Stimulated activated CD4-positive, alpha-beta T cell treated with anti-CD3 and anti-CD28 coated beads, TNF-alpha, amount 100 ng/mL, for 1 hour (primary cell): ENCODE data around the gene ZNF516.

ENCODE experiments used
- DNase-seq, 3 donors: peaks; one replicate each; pipeline ENCODE4 v3.0.0-alpha.2; 2020; ENCODE audit warnings: low read depth in 3 of 3, low spot score in 1 of 3

The ZNF516 gene

DNA sequence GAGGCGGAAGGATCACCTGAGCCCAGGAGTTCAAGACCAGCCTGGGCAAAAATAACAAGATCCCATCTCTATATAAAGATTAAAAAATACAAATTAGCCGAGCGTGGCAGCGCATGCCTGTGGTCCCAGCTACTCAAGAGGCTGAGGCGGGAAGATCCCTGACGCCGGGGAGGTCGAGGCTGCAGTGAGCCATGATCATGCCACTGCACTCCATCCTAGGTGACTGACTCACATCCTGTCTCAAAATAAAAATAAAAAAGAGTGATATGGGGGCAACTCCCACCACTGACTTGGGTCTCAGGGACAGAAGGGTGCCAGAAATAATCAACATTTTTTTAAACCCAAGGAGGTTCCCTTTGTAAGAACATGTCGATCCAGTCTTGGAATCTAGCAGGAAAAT lies 37.6 kb downstream of the ZNF516 start:
- no peak for DNase-seq

GRCh38 chr18:76456823-76457222 lies 38.2 kb downstream of the ZNF516 start:
- no peak for DNase-seq

- no peak for DNase-seq
These were observed 38.9 kb downstream of the ZNF516 start for GRCh38 chr18:76456018-76456750.

- no peak for DNase-seq
These were observed 39.9 kb downstream of the ZNF516 start for GRCh38 chr18:76455003-76455676.

DNA sequence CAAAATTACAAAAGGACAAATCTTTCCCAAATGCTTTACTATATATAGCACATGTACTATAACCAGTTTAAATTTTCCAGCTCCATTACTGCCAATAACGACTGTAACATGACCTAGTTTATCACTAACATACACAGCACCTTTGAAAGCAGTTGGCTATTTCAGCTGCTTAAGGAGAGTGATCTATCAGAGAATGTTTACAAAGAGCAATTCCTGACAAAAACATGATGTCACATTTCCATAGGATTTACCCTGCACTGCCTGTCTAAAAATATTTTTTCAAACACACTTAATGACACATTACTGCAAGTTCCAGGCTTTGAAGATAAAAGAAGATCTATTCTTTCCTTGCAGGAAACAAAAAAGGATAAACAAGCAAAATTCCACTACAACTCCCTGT lies 40.6 kb downstream of the ZNF516 start:
- no peak for DNase-seq

DNA sequence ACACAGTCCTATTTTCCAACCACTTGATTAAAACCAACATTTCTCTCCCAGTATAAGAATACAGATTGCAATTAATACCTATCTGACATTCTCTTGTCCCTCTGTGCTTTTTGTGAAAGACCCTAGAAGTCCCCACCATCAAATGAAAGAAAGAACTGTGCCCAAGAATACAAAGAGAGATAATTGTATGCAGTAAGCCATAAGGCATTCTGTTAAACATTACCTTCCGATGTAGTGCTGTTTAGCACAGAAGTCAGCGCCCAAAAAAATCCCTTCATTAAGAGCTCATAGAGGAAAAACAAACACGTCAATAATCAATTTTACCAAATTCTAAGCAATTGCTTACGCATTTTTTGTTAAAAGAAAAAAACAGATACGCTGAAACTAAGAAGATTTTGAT lies 41.1 kb downstream of the ZNF516 start:
- DNase-seq, result no peak

DNA sequence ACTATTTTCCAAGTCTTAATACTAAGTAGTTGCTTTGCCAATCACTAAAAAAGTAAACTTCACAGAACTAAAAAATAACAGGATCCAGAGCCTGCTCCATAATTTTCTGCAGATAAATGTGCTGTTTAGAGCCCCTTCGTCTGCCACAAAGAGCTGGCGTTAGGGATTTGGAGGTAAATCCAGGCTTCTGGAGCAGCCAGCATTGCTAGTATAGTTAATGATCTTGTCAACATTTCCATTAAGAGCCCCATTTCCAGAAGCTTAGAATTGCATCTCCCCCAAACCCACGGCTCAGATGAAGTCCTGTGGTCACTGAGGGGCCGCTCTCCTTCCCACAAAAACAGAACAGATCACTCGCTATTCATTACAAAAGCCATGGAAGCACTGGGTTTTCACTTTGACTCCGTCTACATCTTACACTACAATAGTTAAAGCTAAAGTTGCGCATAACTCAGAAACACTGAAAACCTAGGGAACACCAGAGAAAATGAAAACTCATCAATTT lies 41.9 kb downstream of the ZNF516 start:
- DNase-seq, result no peak

DNA sequence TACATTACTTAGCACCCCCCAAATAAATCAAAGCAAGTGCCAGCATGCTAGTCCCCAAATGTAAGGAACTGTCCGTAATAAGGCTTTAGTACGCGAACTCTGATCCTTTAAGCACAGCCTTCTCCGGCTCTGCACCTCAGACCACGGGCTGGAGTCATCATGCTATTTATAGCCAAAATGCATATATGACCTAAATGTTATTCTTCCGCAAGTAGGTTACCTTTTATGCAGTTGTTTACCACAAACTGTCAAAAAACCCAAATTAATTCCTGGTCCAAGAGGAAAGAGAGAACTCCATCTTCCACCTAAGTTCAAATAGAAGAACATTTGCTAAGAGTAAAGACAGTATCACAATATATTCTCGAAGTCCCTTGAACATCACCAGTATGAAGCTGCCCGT lies 42.7 kb downstream of the ZNF516 start:
- no peak for DNase-seq

DNA sequence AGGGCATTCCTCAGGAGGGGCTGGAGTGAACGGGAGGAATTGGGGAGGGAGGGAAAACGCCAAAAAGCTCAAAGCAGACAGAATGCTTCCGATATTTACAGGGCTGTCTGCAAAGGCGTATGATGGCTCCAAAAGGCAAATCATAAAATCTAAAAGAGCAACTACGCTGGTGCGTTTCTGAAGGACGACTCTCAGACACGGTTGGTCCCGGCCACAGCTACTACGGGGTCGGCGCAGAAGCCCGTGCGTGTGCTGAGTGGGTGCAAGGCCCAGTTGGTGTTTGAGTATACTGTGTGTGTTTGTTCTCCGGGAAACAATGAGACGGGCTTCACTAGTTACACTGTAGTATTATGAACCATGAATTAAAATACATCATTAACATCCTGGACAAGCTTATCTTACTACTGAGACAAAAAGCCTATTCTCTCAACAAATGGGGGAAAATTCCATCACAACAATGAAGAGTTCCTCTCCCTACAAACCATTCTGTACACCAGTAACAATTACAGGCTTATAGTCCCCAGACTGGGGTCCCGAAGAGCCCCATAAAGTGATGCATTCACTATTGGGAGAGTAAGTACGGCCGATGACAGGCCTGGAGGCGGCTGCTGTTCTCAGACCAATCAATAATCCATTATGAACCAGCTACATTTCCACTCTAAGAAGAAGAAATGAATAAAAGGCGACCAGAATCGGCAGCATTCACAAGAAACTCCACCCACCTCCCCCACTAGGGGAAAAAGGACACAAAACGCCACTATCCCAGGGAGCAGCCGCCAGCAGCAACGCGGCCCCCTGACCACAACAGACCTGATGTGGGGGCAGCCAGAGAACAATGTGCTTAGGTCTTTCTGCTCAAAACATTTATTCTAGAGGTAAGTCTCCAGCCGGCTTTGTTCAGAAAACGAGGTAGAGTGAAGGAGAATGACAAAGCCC lies 43.4 kb downstream of the ZNF516 start:
- no peak for DNase-seq

DNA sequence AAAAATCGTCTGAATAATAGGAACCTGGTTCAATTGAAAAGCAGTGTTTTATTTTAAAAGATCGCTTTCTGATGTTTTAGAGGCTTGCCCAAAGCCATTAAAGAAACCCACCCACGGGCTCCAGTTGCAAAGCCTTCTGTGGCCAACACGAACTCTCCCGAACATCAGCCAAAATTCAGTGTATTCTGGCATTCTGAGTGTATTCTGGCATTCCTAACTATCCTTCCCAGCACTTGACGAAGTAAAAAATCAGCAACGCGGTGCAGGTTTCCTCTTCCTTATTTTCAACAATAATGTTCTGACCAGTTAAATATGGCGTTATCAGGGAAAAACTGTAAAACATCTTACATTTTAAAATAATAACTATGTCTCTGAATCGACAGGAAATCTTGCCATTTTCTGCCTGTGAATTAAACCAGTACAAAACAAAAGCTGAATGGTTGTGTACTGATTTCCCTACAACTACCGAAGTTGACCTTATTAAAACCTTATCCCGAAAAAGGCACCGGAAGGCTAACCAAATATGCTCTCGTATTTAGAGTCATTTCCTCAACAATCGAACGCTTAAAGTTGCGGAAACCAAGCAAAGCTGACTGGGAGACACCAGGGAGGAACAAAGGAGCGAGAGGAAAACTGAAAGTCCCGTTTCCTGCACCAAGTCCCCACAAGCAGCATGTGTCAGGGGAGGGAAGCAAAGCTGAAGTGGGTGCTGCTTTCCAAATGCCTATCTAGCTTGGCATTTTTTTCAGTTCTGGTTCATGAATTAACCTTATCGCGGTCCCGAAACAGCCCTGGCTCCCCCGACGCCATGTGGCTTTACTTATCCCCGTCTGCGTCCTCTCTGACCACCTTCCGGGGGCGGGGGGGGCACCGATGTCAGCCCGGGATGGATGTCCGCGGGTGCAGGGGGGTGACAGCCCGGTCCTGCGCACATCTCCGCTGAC lies 44.3 kb downstream of the ZNF516 start:
- no peak for DNase-seq

DNA sequence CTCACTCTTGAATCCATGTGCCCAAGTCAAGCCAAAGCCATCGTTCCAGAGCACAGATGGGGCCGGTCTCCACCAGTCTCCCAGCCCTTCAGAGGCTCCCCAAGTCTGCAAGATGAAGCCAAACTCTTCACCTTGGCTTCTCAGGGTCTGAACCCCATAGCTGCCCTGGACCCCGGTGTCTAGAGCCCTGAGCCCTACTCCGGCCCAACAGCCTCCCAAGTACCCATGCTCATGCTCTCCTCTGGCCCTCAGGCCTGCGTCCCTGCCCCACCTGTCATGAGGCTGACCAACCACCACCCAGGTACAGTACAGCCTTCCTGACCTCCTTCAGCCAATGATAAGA lies 46.0 kb downstream of the ZNF516 start:
- DNase-seq, result no peak

- DNase-seq, result no peak
These were observed 46.6 kb downstream of the ZNF516 start for GRCh38 chr18:76448256-76449110.

GRCh38 chr18:76447258-76447890 lies 47.7 kb downstream of the ZNF516 start:
- no peak for DNase-seq

DNA sequence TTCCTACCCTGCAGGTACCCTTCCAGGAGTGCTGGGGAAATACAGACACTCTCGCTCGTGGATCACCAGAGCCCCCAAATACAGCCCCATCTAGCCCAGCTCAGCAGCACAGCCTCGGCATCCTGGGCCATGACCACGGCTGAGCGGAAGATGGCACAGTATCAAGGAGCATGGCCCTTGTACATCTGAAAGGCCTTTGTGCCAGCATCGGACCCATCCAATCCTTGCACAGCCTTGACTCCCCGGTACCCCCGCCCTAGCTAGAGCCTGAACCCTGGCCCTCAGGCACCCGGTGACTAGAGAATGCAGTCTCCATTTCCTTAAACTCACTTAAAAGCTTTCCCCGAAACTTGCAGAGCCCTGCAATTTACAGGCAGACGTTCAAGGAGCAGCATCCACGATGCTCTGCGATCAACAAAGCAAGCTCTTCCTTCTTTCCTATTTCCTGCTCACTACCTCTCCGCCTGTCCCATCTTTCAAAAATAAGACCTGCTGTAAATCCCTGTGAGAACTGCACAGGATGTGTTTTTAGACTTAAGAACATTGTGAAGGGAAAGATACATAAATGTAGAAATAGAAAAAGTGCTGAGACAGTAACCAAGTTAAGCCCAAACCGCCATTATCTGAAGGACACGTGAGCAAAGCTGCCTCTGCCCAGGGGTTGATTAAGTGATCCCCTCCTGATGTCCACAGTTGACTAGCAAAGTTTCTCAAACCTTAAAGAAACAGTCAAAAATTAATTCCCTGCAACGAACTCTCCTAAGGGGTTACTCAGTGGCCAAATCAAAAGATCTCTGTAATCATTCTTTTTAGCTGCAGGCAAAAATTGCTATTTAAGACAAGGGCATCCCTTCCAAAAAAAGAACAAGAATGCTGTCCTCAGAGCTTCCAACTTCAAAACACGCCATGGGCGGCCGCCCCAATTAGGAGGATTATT lies 48.5 kb downstream of the ZNF516 start:
- DNase-seq, result no peak

GRCh38 chr18:76445741-76446232 lies 49.3 kb downstream of the ZNF516 start:
- no peak for DNase-seq

- no peak for DNase-seq
These were observed 49.8 kb downstream of the ZNF516 start for GRCh38 chr18:76445275-76445674.

GRCh38 chr18:76444446-76445105 lies 50.5 kb downstream of the ZNF516 start:
- DNase-seq, result no peak
